ENCODE results near the gene ZNF30. TPM values are rescaled to one million over a fixed set of nuclear protein-coding genes. Genes with fewer than 3 reads are reported as not detected.

Gene ZNF30
- total and polyA plus RNA-seq, 8 donors, result 1.1 to 3.1 (median 2.5) TPM

GRCh38 chr19:34957830-34958751, 31.4 kb downstream of the ZNF30 start:
- intact Hi-C loops (cut with DNase I), result no loop called here
- DNase-seq, result no peak
- Histone ChIP-seq H3K36me3 (peaks cover 5 to 35% (median 20%) of the 10 kb centered on the region in 3 donors), H3K9me3 (peaks cover 0 to 13% (median 1%) of the 10 kb centered on the region in 4 donors), H3K4me1 (peaks cover 0 to 10% (median 5%) of the 10 kb centered on the region in 3 donors), H3K27ac (no peak overlapping the region), H3K27me3 (no peaks in the 10 kb centered on the region), H3K4me3 (no peak overlapping the region)
- no peak for TF ChIP-seq CTCF (IDR thresholded peaks at IDR 0.05)
- WGBS, 2 donors, result 94 to 95% methylated on average over 22 of the region's 22 CpGs
- no peak for FAIRE-seq
- ATAC-seq, result no peak

GRCh38 chr19:34959021-34959420, 32.3 kb downstream of the ZNF30 start:
- intact Hi-C loops (cut with DNase I), result no loop called here
- Histone ChIP-seq H3K4me1 (peaks cover 0 to 10% (median 5%) of the 10 kb centered on the region in 3 donors), H3K4me3 (no peak overlapping the region), H3K9me3 (peaks cover 0 to 13% (median 1%) of the 10 kb centered on the region in 4 donors), H3K27me3 (no peaks in the 10 kb centered on the region), H3K36me3 (peaks cover 5 to 35% (median 20%) of the 10 kb centered on the region in 3 donors), H3K27ac (no peak overlapping the region)
- no peak for TF ChIP-seq CTCF (IDR thresholded peaks at IDR 0.05)
- no peak for ATAC-seq
- WGBS, 2 donors, result 84 to 87% methylated on average over 7 of the region's 7 CpGs
- no peak for DNase-seq
- FAIRE-seq, result no peak

DNA sequence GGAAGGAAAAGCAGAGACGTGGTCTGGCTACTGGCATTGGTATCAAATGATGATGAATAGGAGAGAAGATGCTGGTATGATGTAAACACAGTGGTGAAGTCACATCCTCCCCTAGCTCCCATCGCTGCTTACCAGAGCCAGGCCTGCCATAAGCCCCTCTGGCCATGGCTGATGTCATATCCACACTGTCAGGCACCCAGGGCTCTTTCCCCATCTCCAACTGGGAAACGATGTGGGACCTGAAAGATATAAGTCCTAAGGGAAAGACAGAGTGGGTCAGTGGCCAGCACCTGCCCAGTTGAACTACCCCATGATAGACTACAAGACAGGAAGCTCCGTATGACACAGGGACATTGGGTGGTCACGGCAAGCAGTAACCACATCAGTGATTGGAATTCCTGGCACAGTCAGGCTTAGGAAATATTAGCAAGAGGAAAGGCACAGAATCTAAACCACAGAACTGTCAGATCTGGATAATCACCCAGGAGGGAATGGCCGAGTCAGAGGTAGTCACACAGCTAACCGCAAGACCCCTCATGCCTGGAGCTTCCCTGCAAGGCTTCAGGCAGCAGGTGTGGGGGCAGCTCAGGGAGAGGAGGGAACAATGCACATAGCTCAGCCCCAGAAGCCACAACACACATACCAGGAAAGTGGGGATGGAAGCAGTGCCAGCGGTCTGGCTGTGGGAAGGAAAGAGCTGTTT, 33.6 kb downstream of the ZNF30 start:
- Histone ChIP-seq H3K27ac (no peak overlapping the region), H3K4me1 (peaks cover 0 to 10% (median 5%) of the 10 kb centered on the region in 3 donors), H3K4me3 (no peak overlapping the region), H3K9me3 (peaks cover 0 to 13% (median 1%) of the 10 kb centered on the region in 4 donors), H3K27me3 (no peaks in the 10 kb centered on the region), H3K36me3 (peaks cover 5 to 35% (median 20%) of the 10 kb centered on the region in 3 donors)
- FAIRE-seq, result no peak
- no peak for TF ChIP-seq CTCF (IDR thresholded peaks at IDR 0.05)
- intact Hi-C loops (cut with DNase I), result loop anchor here in 1 of 3 donors (10.0 kb wide), 1 partner anchor 55 kb away; no protein-coding TSS in a partner anchor
- DNase-seq, result no peak
- WGBS, 2 donors, result 97 to 99% methylated on average over 8 of the region's 8 CpGs
- ATAC-seq, result no peak

- Histone ChIP-seq H3K27me3 (no peaks in the 10 kb centered on the region), H3K9me3 (peaks cover 0 to 13% (median 1%) of the 10 kb centered on the region in 4 donors), H3K36me3 (peaks cover 5 to 35% (median 20%) of the 10 kb centered on the region in 3 donors), H3K4me1 (peaks cover 0 to 10% (median 5%) of the 10 kb centered on the region in 3 donors), H3K27ac (no peak overlapping the region), H3K4me3 (no peak overlapping the region)
- intact Hi-C loops (cut with DNase I), result loop anchor here in 1 of 3 donors (10.0 kb wide), 1 partner anchor 54 kb away; no protein-coding TSS in a partner anchor
- ATAC-seq (no peak), DNase-seq (no peak), FAIRE-seq (no peak)
- WGBS, 2 donors, result 98 to 99% methylated on average over 12 of the region's 12 CpGs
- no peak for TF ChIP-seq CTCF (IDR thresholded peaks at IDR 0.05)
Measured at GRCh38 chr19:34960940-34961679, 34.4 kb downstream of the ZNF30 start.
